NOMO-1 treated with DMSO at 0.1 percent for 48 hours (cell line): ENCODE results near the gene AGPAT2.
A peak's percentile ranks its signal among the peaks of the same experiment; 100 is the strongest.

Experiments
- DNase-seq: peaks from one replicate; lab custom pipeline; 2025; ENCODE audit not compliant: unreplicated experiment; lab: John Stamatoyannopoulos, UW

AGPAT2 gene

GRCh38 chr9:136690104-136690805 lies 3.0 kb upstream of the AGPAT2 start:
- no peak for DNase-seq

- DNase-seq = no peak
Observed at GRCh38 chr9:136689108-136689460, 1.8 kb upstream of the AGPAT2 start.

GRCh38 chr9:136688274-136689107 lies 1.2 kb upstream of the AGPAT2 start:
- DNase-seq = peak; percentile 38

GRCh38 chr9:136687721-136688223 lies 515 bp upstream of the AGPAT2 start:
- peak; percentile 49 for DNase-seq

- DNase-seq = no peak
Observed at GRCh38 chr9:136686534-136686793, 793 bp downstream of the AGPAT2 start.

- DNase-seq = peak; percentile 26
Observed at GRCh38 chr9:136685790-136686533, 1.3 kb downstream of the AGPAT2 start.

GRCh38 chr9:136685216-136685615 lies 2.0 kb downstream of the AGPAT2 start:
- DNase-seq = no peak

GRCh38 chr9:136684799-136685198 lies 2.5 kb downstream of the AGPAT2 start:
- no peak for DNase-seq

GRCh38 chr9:136684339-136684738 lies 2.9 kb downstream of the AGPAT2 start:
- no peak for DNase-seq

GRCh38 chr9:136683755-136684154 lies 3.5 kb downstream of the AGPAT2 start:
- no peak for DNase-seq

GRCh38 chr9:136683173-136683745 lies 4.0 kb downstream of the AGPAT2 start:
- no peak for DNase-seq

GRCh38 chr9:136682710-136683109 lies 4.5 kb downstream of the AGPAT2 start:
- DNase-seq = no peak

- no peak for DNase-seq
Observed at GRCh38 chr9:136681945-136682699, 5.1 kb downstream of the AGPAT2 start.

GRCh38 chr9:136681029-136681428 lies 6.2 kb downstream of the AGPAT2 start:
- no peak for DNase-seq

- peak; percentile 51 for DNase-seq
Observed at GRCh38 chr9:136679431-136679941, 7.8 kb downstream of the AGPAT2 start.

- DNase-seq = no peak
Observed at GRCh38 chr9:136678624-136679023, 8.6 kb downstream of the AGPAT2 start.

- no peak for DNase-seq
Observed at GRCh38 chr9:136678034-136678433, 9.2 kb downstream of the AGPAT2 start.

GRCh38 chr9:136676920-136677686 lies 10.2 kb downstream of the AGPAT2 start:
- no peak for DNase-seq

GRCh38 chr9:136676297-136676794 lies 10.9 kb downstream of the AGPAT2 start:
- no peak for DNase-seq
